ENCODE measurements around the gene SULF2. TPM values are rescaled to one million over a fixed set of nuclear protein-coding genes. Genes with fewer than 3 reads are reported as not detected.

SULF2 gene
- total and polyA plus RNA-seq, 4 donors: 78.8 to 350 (median 212) TPM

- no peaks in the 10 kb centered on the region for H3K4me1 ChIP-seq (ENCODE audit: control insufficient read depth, insufficient read depth, low read length)
- 82% methylated on average over 4 of the region's 4 CpGs for WGBS (ENCODE audit: insufficient coverage)
- no peak overlapping the region for H3K4me3 ChIP-seq (ENCODE audit: low read depth, low read length)
- peaks cover 76% of the 10 kb centered on the region for H3K36me3 ChIP-seq (ENCODE audit: control insufficient read depth, insufficient read depth, low read length)
- H3K27ac ChIP-seq (ENCODE audit: low read depth, low read length): no peak overlapping the region
- no peak for DNase-seq (ENCODE audit: low read depth in 4 of 6, low spot score in 6 of 6)
- H3K27me3 ChIP-seq (ENCODE audit: control insufficient read depth, insufficient read depth, low read length): peaks cover 2% of the 10 kb centered on the region
- H3K9me3 ChIP-seq (ENCODE audit: control insufficient read depth, insufficient read depth, low read length): no peaks in the 10 kb centered on the region
These were observed 115.8 kb downstream of the SULF2 start for GRCh38 chr20:47669489-47669888.

GRCh38 chr20:47669152-47669425 is 116.2 kb downstream of the SULF2 start:
- peaks cover 2% of the 10 kb centered on the region for H3K4me1 ChIP-seq (ENCODE audit: control insufficient read depth, insufficient read depth, low read length)
- no peak overlapping the region for H3K27ac ChIP-seq (ENCODE audit: low read depth, low read length)
- peaks cover 2% of the 10 kb centered on the region for H3K27me3 ChIP-seq (ENCODE audit: control insufficient read depth, insufficient read depth, low read length)
- no peaks in the 10 kb centered on the region for H3K9me3 ChIP-seq (ENCODE audit: control insufficient read depth, insufficient read depth, low read length)
- H3K36me3 ChIP-seq (ENCODE audit: control insufficient read depth, insufficient read depth, low read length): peaks cover 72% of the 10 kb centered on the region
- 97% methylated on average over 8 of the region's 8 CpGs for WGBS (ENCODE audit: insufficient coverage)
- no peak for DNase-seq (ENCODE audit: low read depth in 4 of 6, low spot score in 6 of 6)
- no peak overlapping the region for H3K4me3 ChIP-seq (ENCODE audit: low read depth, low read length)

GRCh38 chr20:47668313-47669151 is 116.7 kb downstream of the SULF2 start:
- Histone ChIP-seq H3K4me1 (ENCODE audit: control insufficient read depth, insufficient read depth, low read length) (peaks cover 6% of the 10 kb centered on the region), H3K4me3 (ENCODE audit: low read depth, low read length) (no peak overlapping the region), H3K36me3 (ENCODE audit: control insufficient read depth, insufficient read depth, low read length) (peaks cover 68% of the 10 kb centered on the region), H3K27ac (ENCODE audit: low read depth, low read length) (no peak overlapping the region), H3K27me3 (ENCODE audit: control insufficient read depth, insufficient read depth, low read length) (peaks cover 2% of the 10 kb centered on the region), H3K9me3 (ENCODE audit: control insufficient read depth, insufficient read depth, low read length) (no peaks in the 10 kb centered on the region)
- 86% methylated on average over 23 of the region's 23 CpGs for WGBS (ENCODE audit: insufficient coverage)
- no peak for DNase-seq (ENCODE audit: low read depth in 4 of 6, low spot score in 6 of 6)

DNA sequence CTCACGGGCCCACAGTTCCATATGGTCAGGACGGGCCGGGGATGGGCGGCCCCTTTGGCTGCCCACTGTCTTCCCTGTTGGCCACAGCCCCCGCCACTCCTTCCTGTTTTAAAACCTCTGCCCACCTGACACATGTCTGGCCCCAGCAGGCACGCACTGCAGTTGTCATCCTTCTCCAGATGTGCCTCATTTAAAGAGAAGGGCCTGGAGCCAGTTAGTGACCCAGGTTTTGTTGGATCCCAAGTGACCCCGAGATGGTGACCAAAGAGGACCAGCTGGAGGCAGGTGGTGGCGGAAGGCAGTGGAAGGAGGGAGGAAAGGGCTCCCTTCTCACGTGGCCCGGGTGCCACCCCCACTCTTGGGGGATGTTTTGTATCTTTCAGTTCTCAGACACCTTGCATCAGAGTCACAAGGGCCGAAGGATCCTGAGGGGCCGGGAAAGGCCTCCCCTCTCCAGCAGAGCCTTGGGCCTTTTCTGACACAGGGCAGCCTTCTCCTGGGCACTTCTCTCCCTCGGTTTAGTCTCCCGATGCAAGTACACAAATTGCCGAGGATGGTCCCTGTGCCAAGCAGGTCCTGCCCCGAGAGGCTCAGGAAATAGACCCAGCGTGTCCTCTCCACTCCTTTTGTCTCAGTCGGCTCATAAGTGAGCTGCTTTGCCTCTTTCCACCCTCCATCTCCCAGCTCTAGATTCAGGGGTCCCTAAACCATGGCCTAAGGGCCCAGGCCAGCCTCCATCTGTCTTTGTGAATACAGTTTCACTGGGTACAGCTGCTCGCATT is 117.6 kb downstream of the SULF2 start:
- no peak overlapping the region for H3K4me3 ChIP-seq (ENCODE audit: low read depth, low read length)
- no peak overlapping the region for H3K27ac ChIP-seq (ENCODE audit: low read depth, low read length)
- 84% methylated on average over 19 of the region's 19 CpGs for WGBS (ENCODE audit: insufficient coverage)
- H3K9me3 ChIP-seq (ENCODE audit: control insufficient read depth, insufficient read depth, low read length): no peaks in the 10 kb centered on the region
- peaks cover 2% of the 10 kb centered on the region for H3K27me3 ChIP-seq (ENCODE audit: control insufficient read depth, insufficient read depth, low read length)
- no peak for DNase-seq (ENCODE audit: low read depth in 4 of 6, low spot score in 6 of 6)
- H3K36me3 ChIP-seq (ENCODE audit: control insufficient read depth, insufficient read depth, low read length): peaks cover 67% of the 10 kb centered on the region
- peaks cover 10% of the 10 kb centered on the region for H3K4me1 ChIP-seq (ENCODE audit: control insufficient read depth, insufficient read depth, low read length)

DNA sequence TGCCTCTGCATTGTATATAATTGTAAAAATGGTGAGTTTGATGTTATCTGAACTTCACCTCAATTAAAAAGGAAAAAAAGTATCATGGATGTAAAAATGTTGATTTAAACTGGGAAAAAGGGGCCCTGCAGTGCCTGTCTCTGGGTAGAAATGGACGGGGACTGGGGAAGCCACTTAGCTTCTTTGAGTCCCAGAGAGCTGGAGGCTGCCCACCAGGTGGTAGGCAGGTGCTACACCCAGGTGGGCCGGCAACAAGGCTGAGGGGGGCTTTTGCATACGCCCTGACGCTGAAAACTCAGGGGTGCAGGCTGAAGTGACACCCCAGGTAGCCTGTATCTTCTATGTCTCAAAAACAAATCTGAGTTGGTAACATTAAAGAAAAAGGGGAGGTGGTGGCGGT is 118.2 kb downstream of the SULF2 start:
- peaks cover 10% of the 10 kb centered on the region for H3K4me1 ChIP-seq (ENCODE audit: control insufficient read depth, insufficient read depth, low read length)
- WGBS (ENCODE audit: insufficient coverage): 74% methylated on average over 4 of the region's 5 CpGs
- no peak overlapping the region for H3K27ac ChIP-seq (ENCODE audit: low read depth, low read length)
- no peaks in the 10 kb centered on the region for H3K9me3 ChIP-seq (ENCODE audit: control insufficient read depth, insufficient read depth, low read length)
- no peak overlapping the region for H3K4me3 ChIP-seq (ENCODE audit: low read depth, low read length)
- DNase-seq (ENCODE audit: low read depth in 4 of 6, low spot score in 6 of 6): no peak
- peaks cover 61% of the 10 kb centered on the region for H3K36me3 ChIP-seq (ENCODE audit: control insufficient read depth, insufficient read depth, low read length)
- H3K27me3 ChIP-seq (ENCODE audit: control insufficient read depth, insufficient read depth, low read length): no peaks in the 10 kb centered on the region

- H3K36me3 ChIP-seq (ENCODE audit: control insufficient read depth, insufficient read depth, low read length): peaks cover 61% of the 10 kb centered on the region
- H3K27me3 ChIP-seq (ENCODE audit: control insufficient read depth, insufficient read depth, low read length): no peaks in the 10 kb centered on the region
- no peaks in the 10 kb centered on the region for H3K9me3 ChIP-seq (ENCODE audit: control insufficient read depth, insufficient read depth, low read length)
- no peak overlapping the region for H3K27ac ChIP-seq (ENCODE audit: low read depth, low read length)
- 91% methylated on average over 19 of the region's 19 CpGs for WGBS (ENCODE audit: insufficient coverage)
- H3K4me1 ChIP-seq (ENCODE audit: control insufficient read depth, insufficient read depth, low read length): peaks cover 10% of the 10 kb centered on the region
- no peak overlapping the region for H3K4me3 ChIP-seq (ENCODE audit: low read depth, low read length)
- no peak for DNase-seq (ENCODE audit: low read depth in 4 of 6, low spot score in 6 of 6)
These were observed 119.0 kb downstream of the SULF2 start for GRCh38 chr20:47666304-47666703.

DNA sequence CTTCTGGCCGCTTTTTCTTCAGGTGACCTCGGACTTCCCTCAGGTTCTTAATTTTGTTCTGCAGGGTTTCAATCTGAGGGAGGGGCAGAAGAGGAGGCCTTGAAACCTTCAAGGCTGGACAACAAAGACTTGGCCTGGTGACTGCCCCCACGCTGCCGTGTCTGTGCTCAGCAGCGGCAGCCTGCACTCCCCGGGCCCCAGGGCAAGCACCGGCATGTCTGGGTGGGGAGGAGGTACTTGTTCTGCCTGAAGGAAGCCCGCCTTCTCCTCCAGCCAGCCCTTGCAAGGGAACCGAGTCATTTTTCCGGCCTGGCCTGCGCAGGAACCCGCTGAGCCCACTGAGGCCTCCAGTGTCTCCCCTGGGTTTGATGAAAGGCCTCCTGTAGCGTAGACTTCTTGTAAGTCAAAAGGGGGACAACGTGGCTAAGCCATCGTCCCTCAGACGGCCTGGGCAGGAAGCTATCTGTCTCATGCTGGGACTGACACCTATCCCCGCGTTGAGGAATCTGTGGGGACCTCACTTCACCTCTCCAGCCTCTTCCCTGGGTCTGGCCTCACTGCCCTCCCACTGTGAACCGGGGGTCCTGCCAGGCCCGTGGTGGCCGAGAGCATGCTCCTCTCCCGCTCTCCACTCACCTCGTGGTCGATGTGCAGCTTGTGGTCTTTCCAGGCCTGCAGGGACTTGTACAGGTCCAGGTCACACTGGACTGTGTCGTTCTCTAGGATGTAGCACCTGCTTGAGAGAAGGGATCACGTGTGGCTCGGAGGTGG is 119.9 kb downstream of the SULF2 start:
- 80% methylated on average over 27 of the region's 27 CpGs for WGBS (ENCODE audit: insufficient coverage)
- Histone ChIP-seq H3K36me3 (ENCODE audit: control insufficient read depth, insufficient read depth, low read length) (peaks cover 57% of the 10 kb centered on the region), H3K27me3 (ENCODE audit: control insufficient read depth, insufficient read depth, low read length) (no peaks in the 10 kb centered on the region), H3K4me3 (ENCODE audit: low read depth, low read length) (no peak overlapping the region), H3K27ac (ENCODE audit: low read depth, low read length) (no peak overlapping the region), H3K4me1 (ENCODE audit: control insufficient read depth, insufficient read depth, low read length) (peaks cover 10% of the 10 kb centered on the region), H3K9me3 (ENCODE audit: control insufficient read depth, insufficient read depth, low read length) (no peaks in the 10 kb centered on the region)
- DNase-seq (ENCODE audit: low read depth in 4 of 6, low spot score in 6 of 6): no peak

- no peak overlapping the region for H3K4me3 ChIP-seq (ENCODE audit: low read depth, low read length)
- peaks cover 60% of the 10 kb centered on the region for H3K36me3 ChIP-seq (ENCODE audit: control insufficient read depth, insufficient read depth, low read length)
- no peak for DNase-seq (ENCODE audit: low read depth in 4 of 6, low spot score in 6 of 6)
- no peak overlapping the region for H3K27ac ChIP-seq (ENCODE audit: low read depth, low read length)
- peaks cover 10% of the 10 kb centered on the region for H3K4me1 ChIP-seq (ENCODE audit: control insufficient read depth, insufficient read depth, low read length)
- 97% methylated on average over 11 of the region's 12 CpGs for WGBS (ENCODE audit: insufficient coverage)
- H3K27me3 ChIP-seq (ENCODE audit: control insufficient read depth, insufficient read depth, low read length): no peaks in the 10 kb centered on the region
- H3K9me3 ChIP-seq (ENCODE audit: control insufficient read depth, insufficient read depth, low read length): no peaks in the 10 kb centered on the region
These were observed 120.5 kb downstream of the SULF2 start for GRCh38 chr20:47664744-47665143.

- Histone ChIP-seq H3K27me3 (ENCODE audit: control insufficient read depth, insufficient read depth, low read length) (no peaks in the 10 kb centered on the region), H3K36me3 (ENCODE audit: control insufficient read depth, insufficient read depth, low read length) (peaks cover 57% of the 10 kb centered on the region), H3K27ac (ENCODE audit: low read depth, low read length) (no peak overlapping the region), H3K4me1 (ENCODE audit: control insufficient read depth, insufficient read depth, low read length) (peaks cover 10% of the 10 kb centered on the region), H3K9me3 (ENCODE audit: control insufficient read depth, insufficient read depth, low read length) (no peaks in the 10 kb centered on the region), H3K4me3 (ENCODE audit: low read depth, low read length) (no peak overlapping the region)
- no CpG with 5 or more reads among the region's 2 CpGs for WGBS (ENCODE audit: insufficient coverage)
- DNase-seq (ENCODE audit: low read depth in 4 of 6, low spot score in 6 of 6): no peak
These were observed 121.2 kb downstream of the SULF2 start for GRCh38 chr20:47664068-47664437.

Data from spinal cord (tissue), 10 donors.